ENCODE measurements around the gene MYCT1. TPM values are rescaled to one million over a fixed set of nuclear protein-coding genes. Genes with fewer than 3 reads are reported as not detected.

The MYCT1 gene
- total and polyA plus RNA-seq, 12 donors, result 3.9 to 17.9 (median 6.4) TPM

- intact Hi-C loops (cut with DNase I), result no loop called here
- Histone ChIP-seq H3K4me3 (no peak overlapping the region), H3K36me3 (replicated peaks in 1 of 2) (no peaks in the 10 kb centered on the region), H3K27ac (no peak overlapping the region), H3K9me3 (replicated peaks in 1 of 3) (no peaks in the 10 kb centered on the region), H3K4me1 (replicated peaks in 1 of 2) (no peaks in the 10 kb centered on the region), H3K27me3 (no peaks in the 10 kb centered on the region)
- TF ChIP-seq CTCF (IDR thresholded peaks at IDR 0.05) (no peak), POLR2A (IDR thresholded peaks at IDR 0.05) (no peak)
- DNase-seq, result peak in 1 of 7 donors; percentile 1
- WGBS, 4 donors, result 51 to 68% (median 60%) methylated on average over 3 of the region's 3 CpGs
These were observed 23.3 kb downstream of the MYCT1 start for GRCh38 chr6:152720974-152721373.

GRCh38 chr6:152721956-152722355, 24.3 kb downstream of the MYCT1 start:
- Histone ChIP-seq H3K9me3 (replicated peaks in 1 of 3) (no peaks in the 10 kb centered on the region), H3K4me3 (no peak overlapping the region), H3K4me1 (replicated peaks in 1 of 2) (no peaks in the 10 kb centered on the region), H3K27me3 (no peaks in the 10 kb centered on the region), H3K36me3 (replicated peaks in 1 of 2) (no peaks in the 10 kb centered on the region), H3K27ac (no peak overlapping the region)
- DNase-seq, result no peak
- intact Hi-C loops (cut with DNase I), result no loop called here
- 80 to 88% (median 83%) methylated on average over 4 of the region's 4 CpGs for WGBS, 4 donors
- TF ChIP-seq POLR2A (IDR thresholded peaks at IDR 0.05), result no peak
- TF ChIP-seq CTCF (IDR thresholded peaks at IDR 0.05), result no peak

GRCh38 chr6:152723398-152723797, 25.7 kb downstream of the MYCT1 start:
- no peak overlapping the region for H3K4me3 ChIP-seq
- intact Hi-C loops (cut with DNase I), result no loop called here
- no peak for DNase-seq

GRCh38 chr6:152726313-152726712, 28.6 kb downstream of the MYCT1 start:
- Histone ChIP-seq H3K36me3 (replicated peaks in 1 of 2) (no peaks in the 10 kb centered on the region), H3K4me1 (replicated peaks in 1 of 2) (no peaks in the 10 kb centered on the region), H3K9me3 (replicated peaks in 1 of 3) (no peaks in the 10 kb centered on the region), H3K4me3 (no peak overlapping the region), H3K27me3 (no peaks in the 10 kb centered on the region), H3K27ac (no peak overlapping the region)
- intact Hi-C loops (cut with DNase I), result no loop called here
- no peak for DNase-seq
- whole genome bisulfite sequencing, 4 donors, result 58 to 92% (median 64%) methylated on average over 4 of the region's 4 CpGs
- TF ChIP-seq CTCF (IDR thresholded peaks at IDR 0.05) (no peak), POLR2A (IDR thresholded peaks at IDR 0.05) (no peak)

More at GRCh38 chr6:152723398-152723797, 25.7 kb downstream of the MYCT1 start:
- Histone ChIP-seq H3K27me3 (no peaks in the 10 kb centered on the region), H3K36me3 (replicated peaks in 1 of 2) (no peaks in the 10 kb centered on the region), H3K4me1 (replicated peaks in 1 of 2) (no peaks in the 10 kb centered on the region), H3K27ac (no peak overlapping the region), H3K9me3 (replicated peaks in 1 of 3) (no peaks in the 10 kb centered on the region)
- 44 to 66% (median 56%) methylated on average over 1 of the region's 1 CpG for WGBS, 4 donors
- no peak for TF ChIP-seq POLR2A (IDR thresholded peaks at IDR 0.05)

GRCh38 chr6:152727507-152727906, 29.8 kb downstream of the MYCT1 start:
- H3K4me1 ChIP-seq (replicated peaks in 1 of 2), result no peaks in the 10 kb centered on the region
- 68 to 90% (median 79%) methylated on average over 3 of the region's 3 CpGs for WGBS, 4 donors
- no peak for DNase-seq
- no peak overlapping the region for H3K4me3 ChIP-seq
- H3K9me3 ChIP-seq (replicated peaks in 1 of 3), result no peaks in the 10 kb centered on the region
- TF ChIP-seq POLR2A (IDR thresholded peaks at IDR 0.05) (no peak), CTCF (IDR thresholded peaks at IDR 0.05) (no peak)
- intact Hi-C loops (cut with DNase I), result no loop called here
- H3K36me3 ChIP-seq (replicated peaks in 1 of 2), result no peaks in the 10 kb centered on the region
- H3K27ac ChIP-seq, result no peak overlapping the region
- H3K27me3 ChIP-seq, result no peaks in the 10 kb centered on the region

All from adrenal gland (tissue), 12 donors.